ENCODE data around the gene CARD11.

DNA sequence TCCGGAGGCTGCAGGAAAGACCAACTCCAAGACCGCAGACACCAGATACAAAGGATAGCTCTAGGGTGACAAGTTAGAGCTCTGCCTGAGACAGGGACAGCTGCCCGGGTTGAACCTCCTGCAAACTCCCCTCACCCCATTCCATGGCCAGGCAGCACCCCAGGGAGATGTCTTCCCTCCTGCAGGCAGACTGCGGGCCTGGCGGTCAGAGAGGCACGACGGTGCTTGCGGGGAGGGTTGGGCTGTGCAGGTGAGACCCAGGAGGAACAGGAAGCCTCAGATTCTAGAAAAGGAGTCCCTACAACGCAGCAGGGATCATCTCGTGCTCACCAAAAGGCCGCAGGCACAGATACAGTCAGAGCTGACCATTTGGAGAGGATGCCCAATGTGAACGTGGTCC, 34.6 kb downstream of the CARD11 start:
- TF ChIP-seq, protein P1, sequence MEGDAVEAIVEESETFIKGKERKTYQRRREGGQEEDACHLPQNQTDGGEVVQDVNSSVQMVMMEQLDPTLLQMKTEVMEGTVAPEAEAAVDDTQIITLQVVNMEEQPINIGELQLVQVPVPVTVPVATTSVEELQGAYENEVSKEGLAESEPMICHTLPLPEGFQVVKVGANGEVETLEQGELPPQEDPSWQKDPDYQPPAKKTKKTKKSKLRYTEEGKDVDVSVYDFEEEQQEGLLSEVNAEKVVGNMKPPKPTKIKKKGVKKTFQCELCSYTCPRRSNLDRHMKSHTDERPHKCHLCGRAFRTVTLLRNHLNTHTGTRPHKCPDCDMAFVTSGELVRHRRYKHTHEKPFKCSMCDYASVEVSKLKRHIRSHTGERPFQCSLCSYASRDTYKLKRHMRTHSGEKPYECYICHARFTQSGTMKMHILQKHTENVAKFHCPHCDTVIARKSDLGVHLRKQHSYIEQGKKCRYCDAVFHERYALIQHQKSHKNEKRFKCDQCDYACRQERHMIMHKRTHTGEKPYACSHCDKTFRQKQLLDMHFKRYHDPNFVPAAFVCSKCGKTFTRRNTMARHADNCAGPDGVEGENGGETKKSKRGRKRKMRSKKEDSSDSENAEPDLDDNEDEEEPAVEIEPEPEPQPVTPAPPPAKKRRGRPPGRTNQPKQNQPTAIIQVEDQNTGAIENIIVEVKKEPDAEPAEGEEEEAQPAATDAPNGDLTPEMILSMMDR (conservative IDR thresholded peaks at IDR 0.05; ENCODE audit: low read depth in 2 of 2): no peak
- TF ChIP-seq, protein P2, sequence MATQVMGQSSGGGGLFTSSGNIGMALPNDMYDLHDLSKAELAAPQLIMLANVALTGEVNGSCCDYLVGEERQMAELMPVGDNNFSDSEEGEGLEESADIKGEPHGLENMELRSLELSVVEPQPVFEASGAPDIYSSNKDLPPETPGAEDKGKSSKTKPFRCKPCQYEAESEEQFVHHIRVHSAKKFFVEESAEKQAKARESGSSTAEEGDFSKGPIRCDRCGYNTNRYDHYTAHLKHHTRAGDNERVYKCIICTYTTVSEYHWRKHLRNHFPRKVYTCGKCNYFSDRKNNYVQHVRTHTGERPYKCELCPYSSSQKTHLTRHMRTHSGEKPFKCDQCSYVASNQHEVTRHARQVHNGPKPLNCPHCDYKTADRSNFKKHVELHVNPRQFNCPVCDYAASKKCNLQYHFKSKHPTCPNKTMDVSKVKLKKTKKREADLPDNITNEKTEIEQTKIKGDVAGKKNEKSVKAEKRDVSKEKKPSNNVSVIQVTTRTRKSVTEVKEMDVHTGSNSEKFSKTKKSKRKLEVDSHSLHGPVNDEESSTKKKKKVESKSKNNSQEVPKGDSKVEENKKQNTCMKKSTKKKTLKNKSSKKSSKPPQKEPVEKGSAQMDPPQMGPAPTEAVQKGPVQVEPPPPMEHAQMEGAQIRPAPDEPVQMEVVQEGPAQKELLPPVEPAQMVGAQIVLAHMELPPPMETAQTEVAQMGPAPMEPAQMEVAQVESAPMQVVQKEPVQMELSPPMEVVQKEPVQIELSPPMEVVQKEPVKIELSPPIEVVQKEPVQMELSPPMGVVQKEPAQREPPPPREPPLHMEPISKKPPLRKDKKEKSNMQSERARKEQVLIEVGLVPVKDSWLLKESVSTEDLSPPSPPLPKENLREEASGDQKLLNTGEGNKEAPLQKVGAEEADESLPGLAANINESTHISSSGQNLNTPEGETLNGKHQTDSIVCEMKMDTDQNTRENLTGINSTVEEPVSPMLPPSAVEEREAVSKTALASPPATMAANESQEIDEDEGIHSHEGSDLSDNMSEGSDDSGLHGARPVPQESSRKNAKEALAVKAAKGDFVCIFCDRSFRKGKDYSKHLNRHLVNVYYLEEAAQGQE (IDR thresholded peaks at IDR 0.05; ENCODE audit: unreplicated experiment): no peak
- TF ChIP-seq NANOG (IDR thresholded peaks at IDR 0.05; ENCODE audit: borderline replicate concordance): no peak
- no peak for TF ChIP-seq EZH2phosphoT487 (IDR thresholded peaks at IDR 0.05; ENCODE audit: unreplicated experiment)
